Eye (tissue), 1 donor: ENCODE measurements around the gene CADPS.

Experiments used
- DNase-seq: peaks from one replicate; pipeline ENCODE4 v3.0.0-alpha.2; 2015

CADPS gene

GRCh38 chr3:62481962-62482361 lies 393.3 kb downstream of the CADPS start:
- DNase-seq: no peak

- no peak for DNase-seq
These were observed 395.2 kb downstream of the CADPS start for GRCh38 chr3:62480056-62480455.

DNA sequence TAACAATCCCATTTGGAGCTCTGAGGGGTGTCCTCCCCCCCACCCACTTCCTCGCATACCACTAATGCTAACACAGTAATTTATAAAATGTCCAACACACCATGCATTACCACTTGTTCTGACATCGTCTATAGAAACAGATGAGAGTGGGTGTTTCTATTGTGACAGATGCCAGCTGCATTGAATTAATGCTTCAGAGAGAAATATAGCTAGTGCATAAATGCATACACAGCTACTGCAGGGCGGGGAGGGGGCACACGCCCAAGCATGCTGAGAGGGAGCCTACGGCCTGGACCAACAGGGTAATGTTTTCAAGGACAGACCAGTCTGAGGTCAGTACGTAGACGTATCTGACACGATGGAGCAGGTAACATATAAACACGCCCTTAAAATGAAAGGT lies 395.9 kb downstream of the CADPS start:
- DNase-seq: no peak

GRCh38 chr3:62475306-62475705 lies 399.9 kb downstream of the CADPS start:
- no peak for DNase-seq

DNA sequence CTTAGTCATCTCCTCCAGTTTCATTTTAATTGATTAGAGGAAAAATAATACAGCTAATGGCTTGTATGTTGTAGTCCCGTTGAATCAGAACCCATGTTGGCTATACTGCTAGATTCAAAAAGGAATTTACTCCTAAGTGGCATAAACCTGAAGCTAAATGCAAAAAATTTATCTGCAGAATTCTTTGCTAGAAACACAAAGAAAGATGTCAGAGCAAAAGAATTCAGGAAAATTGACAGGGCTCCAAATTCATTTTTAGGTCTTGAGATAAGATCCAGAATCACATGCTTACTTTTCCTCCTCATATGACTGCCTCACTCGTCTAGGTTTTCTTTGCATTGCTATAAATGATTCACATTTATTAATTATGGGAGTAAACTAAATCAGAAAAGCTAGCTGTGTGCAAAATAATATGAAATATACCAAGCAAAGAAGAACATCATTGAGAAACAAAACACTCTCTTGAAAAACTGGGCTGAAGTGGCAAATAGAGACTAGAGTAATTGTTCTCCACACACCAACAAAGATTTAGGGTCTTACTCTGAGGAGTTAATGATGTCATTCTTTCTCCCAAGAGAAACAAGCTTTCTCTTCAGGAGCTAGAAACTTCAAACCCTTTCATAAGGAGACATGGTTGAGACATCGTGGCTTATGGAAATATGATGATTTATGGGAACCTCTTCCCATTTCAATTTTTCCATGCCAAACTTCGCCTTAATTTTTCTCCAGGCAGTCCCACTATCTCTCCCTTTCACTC lies 407.1 kb downstream of the CADPS start:
- DNase-seq: no peak

GRCh38 chr3:62462788-62463187 lies 412.4 kb downstream of the CADPS start:
- DNase-seq: no peak

DNA sequence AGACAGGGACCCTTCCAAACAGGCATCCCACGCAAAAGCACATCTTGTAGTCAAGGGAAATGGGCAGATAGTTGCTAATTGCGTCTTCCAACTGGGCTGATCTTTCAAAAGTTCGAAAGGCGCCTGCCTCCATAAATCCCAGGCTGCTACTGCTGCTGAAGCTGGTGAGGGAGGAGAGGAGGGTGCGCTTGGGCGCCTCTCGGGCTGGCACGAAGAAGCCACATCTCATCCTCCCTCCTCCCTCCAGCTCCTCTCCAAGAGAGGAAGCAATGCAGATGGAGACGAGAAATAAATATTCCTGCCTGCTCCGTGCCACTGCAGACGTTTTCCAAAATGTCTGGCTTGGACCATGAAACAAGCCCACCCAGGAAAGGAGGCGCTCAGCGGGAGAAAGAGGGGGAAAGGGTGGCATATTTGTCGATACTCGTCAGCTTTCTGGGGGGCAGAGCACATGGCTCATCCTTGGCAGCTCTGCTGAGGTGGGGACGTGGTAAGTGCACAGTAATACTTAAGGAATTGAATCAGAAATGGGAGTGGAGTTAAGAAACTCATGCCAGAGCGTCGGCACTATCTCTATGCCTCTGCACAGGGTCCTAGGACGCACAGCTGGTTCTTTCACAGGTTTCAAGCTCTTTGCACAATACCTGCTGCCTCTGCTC lies 413.0 kb downstream of the CADPS start:
- DNase-seq: no peak

- DNase-seq: peak; percentile 69
These were observed 420.3 kb downstream of the CADPS start for GRCh38 chr3:62454916-62455315.

DNA sequence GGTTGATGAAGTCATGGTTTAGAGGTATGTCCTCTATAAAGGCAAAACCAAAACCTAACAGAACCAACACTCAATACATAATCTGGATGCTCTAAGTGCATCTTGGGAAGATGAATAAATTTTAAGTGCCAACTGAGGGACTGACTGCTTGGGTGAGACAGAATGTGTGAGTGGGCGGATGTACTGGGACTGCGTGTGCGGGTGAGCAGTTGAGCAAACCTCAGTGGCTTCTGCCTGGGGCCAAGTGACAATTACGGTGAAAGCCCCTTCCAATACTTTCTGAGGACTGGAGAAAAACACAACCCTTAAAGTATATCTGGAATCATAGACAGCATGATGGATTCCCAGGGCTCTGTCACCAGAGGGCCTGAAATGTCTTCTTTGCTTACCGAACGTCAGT lies 421.8 kb downstream of the CADPS start:
- DNase-seq: no peak

- no peak for DNase-seq
These were observed 423.9 kb downstream of the CADPS start for GRCh38 chr3:62451211-62451887.

DNA sequence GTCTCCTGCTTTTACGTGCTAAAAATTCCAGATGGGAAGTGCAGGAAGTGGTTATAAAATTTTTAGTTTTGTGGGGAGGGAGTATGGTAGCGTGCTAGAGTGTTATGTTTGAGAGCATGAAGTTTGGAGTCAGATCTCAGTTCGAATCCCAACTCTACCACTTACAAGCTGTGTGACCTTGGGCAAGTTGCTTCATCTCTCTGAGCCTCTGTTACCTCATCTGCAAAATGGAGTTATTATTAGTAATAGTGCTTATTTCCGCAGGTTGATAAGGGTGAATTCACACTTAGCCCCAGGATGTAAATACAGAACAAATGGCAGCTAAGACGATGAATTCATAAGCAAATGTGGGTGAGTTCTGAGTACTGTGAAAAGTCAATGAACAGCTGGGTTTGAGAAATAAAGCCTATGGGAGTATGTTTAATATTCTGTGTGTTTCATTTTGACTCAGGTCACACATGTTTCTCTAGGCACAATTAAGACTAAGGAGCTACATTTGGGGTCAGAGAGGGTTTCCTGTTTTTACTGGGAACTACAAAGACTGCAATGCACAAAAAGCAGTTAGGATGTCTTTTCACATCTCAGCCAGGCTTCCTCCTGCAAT lies 428.8 kb downstream of the CADPS start:
- no peak for DNase-seq

GRCh38 chr3:62445275-62445674 lies 429.9 kb downstream of the CADPS start:
- no peak for DNase-seq

- no peak for DNase-seq
These were observed 435.2 kb downstream of the CADPS start for GRCh38 chr3:62439978-62440377.

DNA sequence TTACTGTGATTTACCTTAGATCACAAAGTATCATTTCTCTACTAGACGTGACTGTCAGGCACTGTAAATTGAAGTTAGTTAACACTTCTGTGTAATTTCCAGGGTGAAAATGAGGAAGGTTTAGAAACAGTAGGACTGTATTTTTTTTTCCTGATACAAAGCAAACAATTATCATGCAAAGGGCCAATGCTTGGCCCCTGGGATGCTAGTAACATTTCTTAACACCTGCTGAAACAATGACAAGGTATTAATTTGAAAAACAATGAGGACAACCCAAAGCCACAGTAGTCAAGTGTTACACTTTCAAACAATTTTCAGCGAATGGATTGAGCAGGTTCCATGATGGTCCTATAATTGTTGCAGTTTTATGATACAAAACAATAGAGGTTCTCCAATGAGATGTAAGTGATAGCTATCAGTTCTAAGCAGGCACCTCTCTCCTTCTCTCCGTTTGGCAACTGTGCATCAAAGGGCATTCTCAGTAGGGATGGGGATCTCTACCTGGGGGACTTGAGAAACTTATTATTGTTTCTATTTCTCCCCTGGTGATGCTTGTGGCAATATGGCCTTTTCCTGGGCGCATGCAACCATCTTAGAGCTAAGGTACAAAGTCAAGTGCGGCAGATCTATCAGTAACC lies 435.9 kb downstream of the CADPS start:
- no peak for DNase-seq

DNA sequence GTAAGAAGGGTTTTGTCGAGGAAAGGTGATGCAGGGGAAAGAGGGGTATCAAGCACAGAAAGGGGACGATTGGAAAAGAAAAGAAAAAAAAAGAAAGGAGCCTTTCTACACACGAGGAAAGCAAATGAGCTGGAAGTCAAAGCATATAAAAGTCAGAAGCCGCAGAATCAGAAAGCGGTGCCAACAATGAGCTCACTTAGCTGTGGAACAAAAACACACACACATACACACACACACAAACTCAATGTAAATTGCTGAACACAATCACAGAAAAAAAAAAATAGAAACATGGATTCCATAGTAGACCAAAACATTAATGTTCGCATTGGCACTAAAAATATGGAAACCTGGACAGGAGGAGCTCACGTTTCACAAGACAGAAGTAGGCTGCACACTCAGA lies 438.4 kb downstream of the CADPS start:
- no peak for DNase-seq

DNA sequence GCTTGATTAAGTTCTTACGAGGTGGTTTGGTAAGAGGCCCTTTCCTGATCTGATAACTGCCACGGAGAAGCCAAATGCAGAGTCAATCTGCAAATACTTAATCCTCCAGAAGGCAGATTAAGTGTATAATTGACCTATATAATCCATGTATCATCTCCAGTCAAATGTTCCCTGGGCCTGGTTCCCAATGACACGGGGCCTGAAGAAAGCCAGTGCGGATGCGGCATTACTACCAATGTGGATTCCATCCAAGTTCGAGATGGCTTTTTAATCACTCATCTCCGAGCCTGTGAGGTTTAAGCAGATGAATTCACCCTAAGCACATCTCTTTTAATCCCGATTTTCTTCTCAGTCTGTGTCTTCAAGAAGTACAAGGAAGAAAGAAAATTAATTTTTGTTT lies 441.8 kb downstream of the CADPS start:
- no peak for DNase-seq

GRCh38 chr3:62421207-62421606 lies 454.0 kb downstream of the CADPS start:
- peak; percentile 50 for DNase-seq

DNA sequence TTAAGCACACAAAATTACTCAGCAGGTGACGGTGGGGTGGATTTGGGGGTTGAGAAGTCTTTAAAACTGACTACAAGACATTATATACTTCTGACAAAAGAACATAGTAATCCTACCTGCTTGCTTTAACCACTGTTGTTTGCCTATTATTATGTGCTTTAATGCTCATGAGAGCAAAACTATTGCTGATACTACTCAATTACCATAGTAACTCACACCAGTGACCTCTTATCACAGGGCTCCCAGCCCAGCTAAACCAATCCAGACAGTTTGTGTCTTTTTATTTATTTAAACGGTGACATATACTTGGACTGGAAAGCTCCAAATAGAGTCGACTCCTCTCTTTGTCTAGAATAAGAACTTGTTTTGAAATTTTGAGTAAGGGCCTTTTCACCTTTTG lies 459.1 kb downstream of the CADPS start:
- no peak for DNase-seq

GRCh38 chr3:62415312-62415801 lies 459.9 kb downstream of the CADPS start:
- DNase-seq: peak; percentile 96

- peak; percentile 88 for DNase-seq
These were observed 460.4 kb downstream of the CADPS start for GRCh38 chr3:62414786-62415185.

DNA sequence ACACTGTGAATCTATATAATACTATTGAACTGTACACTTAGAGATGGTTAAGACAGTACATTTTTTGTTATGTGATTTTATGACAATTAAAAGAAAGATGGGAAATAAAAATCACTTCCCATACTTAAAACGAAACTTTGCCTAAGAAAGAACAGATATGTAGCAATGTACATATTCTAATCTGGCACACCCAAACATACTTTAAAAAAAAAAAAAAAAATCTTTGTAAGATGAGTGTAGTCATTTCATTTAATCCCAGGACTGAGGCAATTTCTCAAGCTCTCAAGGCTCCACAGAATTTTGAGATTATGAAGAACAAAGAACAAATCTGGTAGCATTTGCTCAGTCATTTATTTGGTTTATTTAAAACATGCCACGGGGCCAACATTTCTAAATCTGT lies 461.5 kb downstream of the CADPS start:
- DNase-seq: no peak

DNA sequence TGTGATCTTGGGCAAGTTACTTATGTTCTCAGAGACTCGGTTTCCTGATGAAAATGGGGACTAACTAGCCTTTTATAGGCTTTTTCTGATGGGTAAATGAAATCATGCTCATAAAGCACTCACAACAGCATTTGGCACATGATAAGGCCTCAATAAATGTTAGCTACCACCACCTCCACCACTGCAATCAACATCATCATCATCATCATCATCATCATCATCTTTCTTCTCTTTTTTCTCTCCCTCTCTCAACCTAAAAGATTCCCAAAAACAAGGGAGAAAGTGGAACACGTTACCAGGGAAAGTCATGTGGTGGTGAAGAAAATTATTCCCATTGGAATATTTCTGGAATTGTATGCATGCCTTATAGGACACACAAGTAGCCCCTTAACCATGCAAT lies 468.3 kb downstream of the CADPS start:
- no peak for DNase-seq

DNA sequence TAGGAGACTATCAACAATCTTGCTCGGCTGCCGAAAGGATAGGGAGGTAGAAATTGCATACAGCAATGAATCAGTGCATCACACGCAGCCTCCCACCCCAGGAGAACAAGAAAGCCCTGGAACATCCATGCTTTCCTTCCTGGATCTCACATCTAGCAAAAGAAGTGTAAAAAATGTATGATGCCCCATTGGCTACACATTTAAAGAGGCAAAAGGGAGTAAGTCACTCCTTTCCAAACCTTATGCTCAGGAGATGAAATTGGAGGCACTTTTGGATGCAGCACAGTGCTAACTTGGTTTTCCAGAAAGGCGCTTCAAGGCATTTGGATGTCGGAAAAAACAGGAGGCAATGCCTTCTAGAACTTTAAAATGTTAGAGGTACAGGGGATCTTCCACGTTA lies 469.6 kb downstream of the CADPS start:
- no peak for DNase-seq
